NOMO-1 (cell line): Measurements from ENCODE around the gene PNRC1.
A peak's percentile ranks its signal among the peaks of the same experiment; 100 is the strongest.
"Not testable (repeated sequence)": the region's sequence is repeated elsewhere in the genome, so short reads cannot be mapped to it uniquely, and the experiment has no call there.

Source experiments
- DNase-seq, 2 experiments: peaks; one replicate each; lab custom pipeline; 2025; ENCODE audit not compliant: unreplicated experiment in 2 of 2; lab: John Stamatoyannopoulos, UW

Gene PNRC1

DNA sequence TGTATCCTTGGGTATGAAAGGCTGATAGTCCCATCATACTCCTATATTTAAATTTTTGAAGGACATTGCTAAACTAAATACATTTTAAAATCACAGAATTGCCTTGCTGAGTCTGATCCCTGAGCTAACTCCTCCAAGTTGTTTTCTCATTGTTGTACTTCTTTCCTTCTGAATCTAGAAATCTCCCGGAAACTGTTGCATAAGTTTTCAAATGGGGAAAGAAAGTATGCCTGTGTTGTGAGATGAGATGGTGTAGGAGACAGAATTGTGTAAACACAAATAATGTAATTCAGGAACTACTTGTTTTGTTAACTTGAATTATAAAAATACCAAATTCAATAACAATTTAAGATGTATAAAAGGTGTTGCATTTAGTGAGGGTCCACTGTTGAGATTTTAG is 7.3 kb downstream of the PNRC1 start:
- no peak for DNase-seq

DNA sequence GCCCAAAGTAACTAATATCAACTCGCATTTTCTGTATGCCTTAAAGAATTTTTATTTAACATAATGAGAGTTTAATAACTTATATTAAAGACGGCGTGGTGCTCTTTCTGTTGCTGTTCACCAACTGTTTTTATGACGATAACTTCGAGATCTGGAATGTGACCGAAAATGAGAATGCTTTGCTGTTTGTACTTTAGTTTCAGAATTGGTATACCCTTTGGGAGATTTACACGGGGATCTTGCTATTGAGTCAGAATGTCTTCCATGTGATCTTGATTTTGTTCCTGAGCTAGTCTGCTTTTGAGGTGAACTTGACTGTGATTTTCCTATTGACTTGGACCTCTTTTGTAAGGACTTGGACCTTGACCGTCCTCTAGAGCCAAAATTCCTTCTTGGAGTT is 17.9 kb downstream of the PNRC1 start:
- DNase-seq, result no peak

- DNase-seq, result no peak
Measured at GRCh38 chr6:89100114-89100513, 19.6 kb downstream of the PNRC1 start.

DNA sequence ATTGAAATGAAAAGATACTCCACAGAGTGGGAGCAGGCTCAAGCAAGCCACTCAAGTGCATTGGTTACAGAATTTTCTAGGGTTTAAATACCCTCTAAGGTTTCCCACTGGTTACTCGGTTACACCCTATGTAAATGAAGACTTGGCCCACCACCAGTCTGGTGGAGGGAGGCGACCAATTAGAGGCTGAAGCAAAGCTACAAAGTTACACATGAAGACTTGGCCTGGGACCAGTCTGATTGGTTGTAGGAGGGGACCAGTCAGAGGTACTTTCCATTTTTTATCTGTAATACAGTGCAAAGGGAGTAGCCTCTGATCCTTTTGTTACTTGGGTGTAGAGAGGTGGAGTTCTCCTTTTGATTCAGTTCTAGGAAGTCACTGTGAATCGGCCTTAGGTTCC is 29.7 kb downstream of the PNRC1 start:
- no peak for DNase-seq

DNA sequence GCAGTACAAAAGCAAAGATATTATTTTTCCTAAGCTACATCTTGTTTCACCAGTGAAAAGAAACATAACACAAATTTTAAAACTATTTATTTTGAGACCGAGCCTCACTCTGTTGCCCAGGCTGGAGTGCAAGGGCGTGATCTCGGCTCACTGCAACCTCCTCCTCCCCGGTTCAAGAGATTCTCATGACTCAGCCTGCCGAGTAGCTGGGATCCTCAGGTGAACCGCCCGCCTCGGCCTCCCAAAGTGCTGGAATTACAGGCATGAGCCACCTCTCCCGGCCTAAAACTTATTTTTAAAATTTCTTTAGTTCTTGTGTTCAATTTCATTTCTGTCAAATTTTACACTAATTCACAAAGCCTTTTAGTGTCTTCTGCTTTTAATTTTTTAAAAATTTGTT is 31.4 kb downstream of the PNRC1 start:
- no peak for DNase-seq

- no peak for DNase-seq
Measured at GRCh38 chr6:89116702-89117101, 36.2 kb downstream of the PNRC1 start.

DNA sequence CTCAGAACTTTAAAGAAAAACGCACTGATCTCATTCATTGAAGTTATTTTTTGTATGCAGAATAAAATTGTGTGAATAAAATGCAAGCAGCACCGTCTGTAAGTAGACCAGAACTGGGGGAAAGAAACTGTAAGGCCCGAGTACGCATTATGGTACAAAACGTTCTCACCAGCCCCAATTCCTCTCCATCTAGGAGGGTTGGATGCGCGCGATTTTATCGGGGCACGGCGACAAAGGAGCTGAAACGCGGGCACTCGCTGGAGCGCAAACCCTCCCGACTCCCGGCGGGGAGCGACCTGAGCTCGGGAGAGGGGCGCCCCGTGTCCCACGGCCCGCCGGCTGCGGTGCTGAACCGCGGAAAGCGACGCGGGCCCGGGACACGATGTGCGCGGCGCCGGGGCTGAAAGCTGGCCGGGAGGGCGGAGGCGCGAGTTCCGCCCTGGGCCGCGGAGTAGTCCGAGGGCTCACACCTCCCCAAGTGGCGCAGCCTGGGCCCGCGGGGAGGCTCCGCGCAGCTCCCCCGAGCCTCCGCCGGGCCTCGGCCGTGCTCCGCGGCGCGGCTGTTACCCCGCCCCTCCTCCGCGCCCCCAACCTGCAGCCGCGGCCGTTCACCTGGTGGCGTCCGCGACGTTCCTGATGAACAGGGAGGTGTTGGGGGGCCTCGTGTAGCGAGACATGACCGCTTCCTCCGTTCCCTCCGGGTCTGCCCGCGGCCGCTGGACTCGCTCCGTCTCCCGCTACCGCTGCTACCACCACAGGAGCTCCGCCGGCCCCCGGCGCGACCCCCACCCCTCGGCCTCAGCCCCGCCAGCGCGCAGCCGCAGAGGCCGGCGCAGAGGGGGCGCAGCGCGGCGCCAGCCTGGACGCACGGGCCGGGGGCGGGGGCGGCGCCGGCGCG is 36.9 kb downstream of the PNRC1 start, which contains the start of gene SRSF12:
TSS of gene SRSF12 (minus strand) at position 861 of the 898 bp plus-strand sequence. CDS start at position 677, 184 bp downstream.
- DNase-seq, result peak; percentile 27 to 48

GRCh38 chr6:89118931-89119330 is 38.4 kb downstream of the PNRC1 start:
- DNase-seq, result no peak

- DNase-seq, result no peak
Measured at GRCh38 chr6:89120371-89120770, 39.8 kb downstream of the PNRC1 start.

GRCh38 chr6:89121934-89122333 is 41.4 kb downstream of the PNRC1 start:
- no peak for DNase-seq

DNA sequence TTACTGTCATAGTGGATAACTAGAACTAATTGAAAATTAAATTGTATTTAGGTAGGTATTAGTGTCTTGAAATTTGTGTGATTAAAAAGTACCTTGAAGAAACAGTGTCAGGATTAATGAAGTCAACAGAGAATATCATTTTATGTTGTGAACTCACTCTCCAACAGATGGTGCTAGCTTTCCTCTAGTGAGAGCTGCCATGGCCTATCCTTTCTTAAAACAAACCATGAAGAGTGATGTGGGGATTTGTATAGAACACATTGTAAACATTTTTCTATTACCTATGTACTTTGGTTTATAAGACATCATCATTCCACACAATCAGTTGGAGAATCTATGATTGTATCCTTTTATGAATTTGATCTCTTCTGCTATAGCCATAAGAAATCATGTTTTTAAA is 42.1 kb downstream of the PNRC1 start:
- peak in 1 of 2 experiments; percentile 69 for DNase-seq

GRCh38 chr6:89128256-89128671 is 47.7 kb downstream of the PNRC1 start:
- DNase-seq, result not testable (repeated sequence)

GRCh38 chr6:89131599-89131998 is 51.0 kb downstream of the PNRC1 start:
- no peak for DNase-seq

- no peak for DNase-seq
Measured at GRCh38 chr6:89132057-89132456, 51.5 kb downstream of the PNRC1 start.

- DNase-seq, result no peak
Measured at GRCh38 chr6:89133981-89134380, 53.4 kb downstream of the PNRC1 start.

DNA sequence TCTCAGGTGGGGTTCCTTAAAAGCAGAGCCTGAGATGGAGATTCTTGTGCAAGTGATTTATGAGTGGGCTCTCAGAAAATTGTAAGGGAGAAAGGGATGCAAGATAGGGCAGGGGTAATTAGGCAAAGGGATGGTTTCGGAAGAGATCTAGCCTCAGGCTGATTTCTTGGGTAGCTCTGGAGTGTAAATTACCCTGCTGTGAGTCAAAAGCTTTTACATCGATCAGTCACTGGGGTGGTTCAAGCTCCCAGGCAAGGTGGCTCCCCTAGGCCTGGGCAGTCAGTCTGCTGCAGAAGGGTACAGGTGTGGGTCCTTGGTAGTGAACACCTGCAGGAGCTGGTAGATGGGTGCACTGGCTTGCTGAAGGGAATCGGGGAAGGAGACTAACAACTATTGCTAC is 54.2 kb downstream of the PNRC1 start:
- no peak for DNase-seq
